ENCODE measurements around the gene PTPRE.

PTPRE gene

DNA sequence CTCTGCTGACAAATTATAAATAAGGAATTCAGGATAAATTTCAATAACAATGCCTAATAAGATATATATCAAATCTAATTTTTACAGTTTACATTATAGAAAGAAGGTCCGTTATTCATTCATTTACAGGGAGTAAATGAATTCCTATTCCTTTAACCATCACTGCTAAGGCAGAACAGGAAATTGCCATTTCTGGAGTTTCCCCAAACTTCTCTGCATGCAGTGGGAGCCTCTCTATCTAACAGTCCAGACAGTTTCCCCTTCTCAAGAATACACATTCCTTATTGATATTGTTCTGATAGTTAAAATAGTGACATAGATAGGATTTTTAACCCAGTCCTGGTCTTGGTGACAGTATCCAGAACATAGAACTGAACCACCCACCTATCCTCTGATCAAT lies 195.0 kb downstream of the PTPRE start:
- DNase-seq (ENCODE audit: low read depth), result no peak
- TF ChIP-seq, protein P1, sequence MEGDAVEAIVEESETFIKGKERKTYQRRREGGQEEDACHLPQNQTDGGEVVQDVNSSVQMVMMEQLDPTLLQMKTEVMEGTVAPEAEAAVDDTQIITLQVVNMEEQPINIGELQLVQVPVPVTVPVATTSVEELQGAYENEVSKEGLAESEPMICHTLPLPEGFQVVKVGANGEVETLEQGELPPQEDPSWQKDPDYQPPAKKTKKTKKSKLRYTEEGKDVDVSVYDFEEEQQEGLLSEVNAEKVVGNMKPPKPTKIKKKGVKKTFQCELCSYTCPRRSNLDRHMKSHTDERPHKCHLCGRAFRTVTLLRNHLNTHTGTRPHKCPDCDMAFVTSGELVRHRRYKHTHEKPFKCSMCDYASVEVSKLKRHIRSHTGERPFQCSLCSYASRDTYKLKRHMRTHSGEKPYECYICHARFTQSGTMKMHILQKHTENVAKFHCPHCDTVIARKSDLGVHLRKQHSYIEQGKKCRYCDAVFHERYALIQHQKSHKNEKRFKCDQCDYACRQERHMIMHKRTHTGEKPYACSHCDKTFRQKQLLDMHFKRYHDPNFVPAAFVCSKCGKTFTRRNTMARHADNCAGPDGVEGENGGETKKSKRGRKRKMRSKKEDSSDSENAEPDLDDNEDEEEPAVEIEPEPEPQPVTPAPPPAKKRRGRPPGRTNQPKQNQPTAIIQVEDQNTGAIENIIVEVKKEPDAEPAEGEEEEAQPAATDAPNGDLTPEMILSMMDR (IDR thresholded peaks at IDR 0.05; ENCODE audit: low read depth, low read length, missing control alignments), result no peak

DNA sequence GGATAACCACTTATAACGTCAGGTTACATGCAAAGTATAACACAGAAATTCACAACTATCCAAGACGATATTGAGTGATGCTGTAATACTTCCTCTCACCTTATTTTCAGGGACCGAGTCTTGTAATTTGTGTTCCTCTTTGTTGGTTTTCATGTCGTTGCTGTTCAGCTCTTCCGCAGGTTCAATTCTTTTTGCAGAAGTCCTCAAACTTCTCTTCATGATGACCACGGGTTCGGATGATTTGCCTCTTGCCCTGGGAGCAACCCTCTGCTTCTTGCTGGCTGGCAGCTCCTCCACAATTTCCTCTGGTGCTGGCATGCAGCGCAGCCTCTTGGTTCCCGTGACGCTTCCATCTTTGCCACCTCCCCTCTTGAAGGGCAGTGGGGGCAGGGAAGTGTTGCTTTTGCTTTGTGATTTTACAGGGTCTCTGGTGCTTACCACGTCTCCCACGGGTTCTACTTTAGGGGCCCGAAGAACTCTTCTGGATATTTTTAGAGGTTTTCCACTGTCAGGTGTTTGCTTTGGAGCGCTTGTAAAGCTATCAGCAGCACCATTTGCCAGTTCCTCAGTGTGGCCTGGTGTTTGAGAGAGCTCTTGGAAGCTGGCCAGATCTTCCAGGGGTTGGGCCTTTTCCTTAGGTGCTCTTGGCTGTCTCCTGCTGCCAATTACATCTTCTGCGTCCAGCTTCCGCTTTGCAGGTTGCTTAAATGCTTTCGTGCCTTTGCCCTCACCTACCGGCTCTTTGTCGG lies 195.8 kb downstream of the PTPRE start:
- H3K4me3 ChIP-seq (ENCODE audit: low read depth, low read length), result no peak overlapping the region
- TF ChIP-seq, protein P1 (IDR thresholded peaks at IDR 0.05; ENCODE audit: low read depth, low read length, missing control alignments), result no peak
- no peak for DNase-seq (ENCODE audit: low read depth)

More for the DNA sequence above, 195.0 kb downstream of the PTPRE start:
- no peak overlapping the region for H3K4me3 ChIP-seq (ENCODE audit: low read depth, low read length)

DNA sequence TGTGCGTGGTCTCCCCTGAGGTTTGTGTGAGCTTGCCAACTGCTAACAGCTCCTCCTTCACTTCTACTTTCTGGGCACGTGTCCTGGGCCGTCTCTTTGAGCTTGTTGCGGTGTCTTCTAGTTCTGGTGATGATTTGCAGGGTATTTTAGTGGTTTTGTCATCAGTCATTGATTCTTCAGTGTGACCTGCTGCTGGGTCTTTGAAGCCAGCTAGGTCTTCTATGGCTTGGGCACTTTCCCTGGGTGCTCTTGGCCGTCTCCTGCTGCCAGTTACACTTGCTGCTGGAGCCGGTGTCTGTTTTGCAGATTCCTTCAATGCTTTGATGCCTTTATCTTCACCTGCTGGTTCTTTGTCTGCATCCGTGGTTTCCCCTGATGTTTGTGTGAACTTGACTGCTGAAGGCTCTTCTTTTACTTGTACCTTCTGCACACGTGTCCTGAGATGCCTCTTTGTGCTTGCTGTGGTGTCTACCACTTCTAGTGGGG lies 196.4 kb downstream of the PTPRE start:
- no peak overlapping the region for H3K4me3 ChIP-seq (ENCODE audit: low read depth, low read length)
- DNase-seq (ENCODE audit: low read depth), result no peak
- TF ChIP-seq, protein P1 (IDR thresholded peaks at IDR 0.05; ENCODE audit: low read depth, low read length, missing control alignments), result no peak

DNA sequence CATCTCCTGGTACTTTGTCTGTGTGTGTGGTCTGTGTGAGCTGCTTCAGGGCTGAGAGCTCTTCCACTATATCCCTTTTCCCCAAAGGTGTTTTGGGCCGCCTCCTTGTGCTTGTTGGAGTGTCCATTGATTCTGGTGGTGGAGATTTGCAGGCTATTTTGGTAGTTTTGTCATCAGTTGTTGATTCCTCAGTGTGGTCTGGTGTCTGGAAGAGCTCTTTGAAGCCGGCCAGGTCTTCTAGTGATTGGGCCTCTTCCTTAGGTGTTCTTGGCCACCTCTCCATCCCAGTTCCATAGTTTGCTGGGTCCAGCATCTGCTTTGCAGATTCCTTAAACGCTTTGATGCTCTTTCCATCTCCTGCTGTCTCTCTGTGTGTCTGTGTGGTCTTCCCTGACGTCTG lies 198.5 kb downstream of the PTPRE start:
- DNase-seq (ENCODE audit: low read depth), result no peak
- no peak overlapping the region for H3K4me3 ChIP-seq (ENCODE audit: low read depth, low read length)
- TF ChIP-seq, protein P1 (IDR thresholded peaks at IDR 0.05; ENCODE audit: low read depth, low read length, missing control alignments), result no peak

DNA sequence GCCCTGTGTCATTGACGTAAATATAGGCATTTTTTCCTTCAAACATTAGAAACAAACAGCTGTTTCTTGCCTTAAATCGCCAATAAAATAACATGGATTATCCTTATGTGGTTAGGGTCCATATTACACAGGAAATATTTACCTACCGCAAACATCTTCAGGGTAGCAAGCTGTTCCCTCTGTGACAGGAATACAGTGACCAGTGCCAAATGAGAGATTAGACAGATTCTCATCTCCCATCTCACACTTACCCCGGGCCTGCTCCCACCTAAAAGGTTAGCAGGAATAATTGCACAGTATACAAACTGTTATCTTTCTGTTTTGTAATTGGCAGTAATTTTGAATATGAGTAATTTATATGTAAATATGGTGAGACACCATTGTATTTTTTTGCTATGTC lies 202.8 kb downstream of the PTPRE start:
- H3K4me3 ChIP-seq (ENCODE audit: low read depth, low read length), result no peak overlapping the region
- DNase-seq (ENCODE audit: low read depth), result no peak
- TF ChIP-seq, protein P1 (IDR thresholded peaks at IDR 0.05; ENCODE audit: low read depth, low read length, missing control alignments), result no peak

DNA sequence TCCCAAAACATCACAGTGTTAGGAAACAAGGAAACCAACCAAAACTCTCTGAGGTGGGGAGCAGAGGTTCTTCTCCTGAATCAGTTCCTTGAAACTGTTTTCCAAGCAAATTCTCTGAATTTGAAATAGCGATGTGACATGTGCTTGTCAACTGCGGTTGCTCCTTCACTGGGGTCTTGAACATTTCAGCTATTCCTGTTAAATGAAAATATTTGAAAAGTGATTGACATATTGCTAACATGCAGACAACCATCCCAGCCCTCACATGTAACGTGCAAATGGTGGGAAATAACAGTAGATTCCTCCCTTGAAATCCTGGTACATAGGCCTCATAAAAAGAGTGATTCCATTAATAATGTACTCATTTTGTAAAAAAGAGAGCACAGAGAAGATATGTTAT lies 203.4 kb downstream of the PTPRE start:
- no peak for DNase-seq (ENCODE audit: low read depth)
- TF ChIP-seq, protein P1 (IDR thresholded peaks at IDR 0.05; ENCODE audit: low read depth, low read length, missing control alignments), result no peak
- H3K4me3 ChIP-seq (ENCODE audit: low read depth, low read length), result no peak overlapping the region

DNA sequence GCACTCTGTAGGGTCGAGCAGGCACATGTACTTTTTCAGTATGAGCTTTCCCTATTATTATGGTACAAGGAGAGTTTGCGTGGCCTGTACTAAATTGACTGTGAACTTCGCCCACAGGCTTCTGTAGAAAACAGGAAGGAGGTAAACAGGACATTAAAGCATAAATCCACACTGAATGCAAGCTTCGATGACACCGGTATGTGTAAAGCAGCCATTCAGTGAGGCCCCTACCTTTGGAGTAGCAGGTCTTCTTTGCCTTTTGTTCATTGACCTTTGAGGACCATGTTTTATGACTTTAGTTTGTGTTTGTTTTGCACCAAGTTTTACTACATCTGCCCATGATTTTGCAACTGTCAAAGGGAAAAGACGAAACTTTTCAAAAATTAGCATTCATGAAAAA lies 204.8 kb downstream of the PTPRE start:
- TF ChIP-seq, protein P1 (IDR thresholded peaks at IDR 0.05; ENCODE audit: low read depth, low read length, missing control alignments), result no peak
- H3K4me3 ChIP-seq (ENCODE audit: low read depth, low read length), result no peak overlapping the region
- DNase-seq (ENCODE audit: low read depth), result no peak

Data from GM12864 (cell line).